Islet precursor cell (in vitro differentiated cells): ENCODE measurements around the gene BOLA3.
"Not testable (repeated sequence)": the region's sequence is repeated elsewhere in the genome, so short reads cannot be mapped to it uniquely, and the experiment has no call there.

Experiments
- DNase-seq: peaks from one replicate; pipeline ENCODE4 v3.0.0-alpha.2; 2018

The BOLA3 gene

DNA sequence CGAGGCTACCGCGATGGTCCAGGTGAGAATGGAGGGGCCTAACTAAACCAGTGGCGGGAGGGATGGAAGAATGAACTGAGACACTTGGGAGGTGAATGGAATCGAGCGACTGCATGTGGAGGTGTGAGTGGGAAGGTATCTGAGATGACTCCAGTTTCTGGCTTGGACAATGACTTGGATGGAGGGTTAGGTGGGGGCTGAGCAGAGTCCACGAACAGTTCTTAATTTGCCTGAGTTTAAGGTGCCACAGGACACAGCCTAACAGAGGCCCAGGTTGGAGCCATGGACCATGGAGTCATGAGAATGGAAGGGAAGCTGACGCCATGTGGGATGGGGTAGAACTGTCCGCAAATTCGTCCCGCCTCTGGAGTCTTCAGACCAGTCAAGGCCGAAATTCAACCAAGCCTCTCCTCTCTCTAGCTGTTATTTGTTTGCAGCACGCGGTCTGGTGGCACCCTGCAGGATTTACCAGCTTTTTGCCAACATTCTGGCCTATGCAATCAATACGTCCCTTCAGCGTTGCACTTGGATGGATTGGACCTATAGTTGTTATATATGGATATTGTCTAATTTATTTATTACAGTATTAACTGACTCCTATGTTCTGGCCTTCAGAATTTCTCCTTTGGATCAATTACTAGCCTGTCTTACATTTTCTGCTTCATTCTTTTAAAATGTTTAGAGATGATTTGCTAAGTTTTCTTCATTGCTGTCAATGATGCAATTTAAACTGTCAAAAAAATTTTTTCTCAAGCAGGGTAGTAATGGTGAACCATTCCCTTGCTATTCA, 940 bp upstream of the BOLA3 start:
- DNase-seq = no peak

DNA sequence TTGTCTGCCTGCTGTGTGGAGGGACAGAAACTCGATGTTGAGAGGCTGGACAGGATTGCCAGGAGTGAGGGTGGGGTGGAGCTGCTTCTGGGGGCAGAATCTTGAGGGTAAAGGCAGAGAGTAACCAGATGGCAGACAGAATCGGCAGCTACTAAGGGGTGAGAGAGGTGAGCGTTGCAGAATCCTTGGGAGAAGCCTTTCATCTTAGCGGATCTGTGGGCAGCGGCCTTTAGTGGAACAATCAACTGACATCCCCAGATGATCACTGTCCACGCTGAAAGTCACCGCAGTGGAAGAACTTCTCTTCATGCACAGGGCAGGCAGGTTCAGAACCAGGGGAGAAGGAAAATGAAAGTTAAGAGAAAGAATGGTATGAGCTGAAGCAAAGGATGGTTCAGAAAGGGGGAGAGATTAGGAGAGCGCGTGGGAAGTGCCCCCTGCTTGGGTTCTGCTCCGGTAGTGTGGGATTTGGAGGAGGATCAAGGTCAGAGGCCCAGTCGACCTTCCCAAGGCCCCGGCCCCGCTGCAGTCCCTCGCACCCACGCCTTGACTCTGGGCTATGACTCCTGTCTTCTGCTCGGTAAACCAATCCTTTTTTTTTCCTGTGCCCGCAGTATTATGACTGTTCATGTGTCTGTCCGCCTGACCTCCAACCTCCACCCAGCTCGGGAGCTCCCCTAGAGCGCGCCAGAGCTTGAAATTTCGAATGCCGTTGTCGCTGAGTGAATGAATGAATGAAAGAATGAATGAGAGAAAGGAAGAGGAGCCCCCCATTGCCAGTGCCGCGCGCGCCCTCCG, 584 bp downstream of the BOLA3 start:
- no peak for DNase-seq

DNA sequence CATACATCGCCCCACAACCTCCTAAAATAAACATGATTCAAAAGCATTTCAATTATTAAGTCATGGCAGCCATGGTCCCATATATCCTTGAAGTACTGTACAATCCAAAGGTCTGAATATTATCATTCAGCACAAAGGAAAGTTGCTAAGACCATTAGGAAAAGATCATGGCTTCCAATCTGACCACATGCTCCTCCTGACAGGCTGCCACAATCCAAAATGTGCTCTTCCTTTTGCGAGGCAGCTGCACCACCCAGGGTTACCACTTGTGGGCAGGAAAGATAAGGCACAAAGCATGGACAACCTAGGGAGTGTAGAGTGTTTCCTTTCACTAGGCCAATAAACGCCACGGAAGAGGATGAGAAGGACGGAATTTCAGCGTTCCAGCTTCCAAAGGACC, 5.4 kb downstream of the BOLA3 start:
- peak; percentile 67 for DNase-seq

DNA sequence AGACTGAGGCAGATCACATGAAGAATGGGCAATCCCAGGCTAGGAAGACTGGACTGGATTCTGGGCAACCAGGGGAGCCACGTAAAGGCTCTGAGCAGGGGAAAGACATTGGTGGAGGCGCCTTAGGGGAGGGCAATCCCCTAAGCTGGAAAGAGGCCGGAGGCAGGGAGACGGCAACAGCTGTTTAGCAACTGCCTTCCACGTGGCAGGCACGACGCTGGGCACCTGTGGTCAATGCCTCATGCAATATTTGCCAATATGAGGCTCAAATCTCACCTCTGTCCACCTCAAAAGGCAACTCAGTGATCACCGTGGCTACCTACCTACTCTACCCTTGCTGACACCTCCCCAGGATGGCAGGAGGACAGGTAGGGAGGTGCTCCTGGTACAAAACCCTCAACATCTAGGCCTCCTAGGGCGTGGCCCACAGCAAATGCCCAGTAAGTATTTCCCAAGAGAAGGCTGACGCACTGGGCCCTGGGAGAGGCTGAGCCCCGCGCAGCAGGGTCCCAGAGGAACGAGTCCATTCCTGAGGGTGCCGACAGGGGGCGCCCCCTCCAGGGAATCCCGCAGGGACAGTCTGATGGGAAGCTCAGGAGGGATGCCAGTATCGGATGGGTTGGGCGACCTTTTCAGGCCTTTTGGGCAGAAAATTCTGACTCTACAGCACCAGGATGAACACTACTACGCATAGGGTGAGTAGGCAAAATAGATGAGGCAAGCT, 8.9 kb downstream of the BOLA3 start:
- DNase-seq = no peak

DNA sequence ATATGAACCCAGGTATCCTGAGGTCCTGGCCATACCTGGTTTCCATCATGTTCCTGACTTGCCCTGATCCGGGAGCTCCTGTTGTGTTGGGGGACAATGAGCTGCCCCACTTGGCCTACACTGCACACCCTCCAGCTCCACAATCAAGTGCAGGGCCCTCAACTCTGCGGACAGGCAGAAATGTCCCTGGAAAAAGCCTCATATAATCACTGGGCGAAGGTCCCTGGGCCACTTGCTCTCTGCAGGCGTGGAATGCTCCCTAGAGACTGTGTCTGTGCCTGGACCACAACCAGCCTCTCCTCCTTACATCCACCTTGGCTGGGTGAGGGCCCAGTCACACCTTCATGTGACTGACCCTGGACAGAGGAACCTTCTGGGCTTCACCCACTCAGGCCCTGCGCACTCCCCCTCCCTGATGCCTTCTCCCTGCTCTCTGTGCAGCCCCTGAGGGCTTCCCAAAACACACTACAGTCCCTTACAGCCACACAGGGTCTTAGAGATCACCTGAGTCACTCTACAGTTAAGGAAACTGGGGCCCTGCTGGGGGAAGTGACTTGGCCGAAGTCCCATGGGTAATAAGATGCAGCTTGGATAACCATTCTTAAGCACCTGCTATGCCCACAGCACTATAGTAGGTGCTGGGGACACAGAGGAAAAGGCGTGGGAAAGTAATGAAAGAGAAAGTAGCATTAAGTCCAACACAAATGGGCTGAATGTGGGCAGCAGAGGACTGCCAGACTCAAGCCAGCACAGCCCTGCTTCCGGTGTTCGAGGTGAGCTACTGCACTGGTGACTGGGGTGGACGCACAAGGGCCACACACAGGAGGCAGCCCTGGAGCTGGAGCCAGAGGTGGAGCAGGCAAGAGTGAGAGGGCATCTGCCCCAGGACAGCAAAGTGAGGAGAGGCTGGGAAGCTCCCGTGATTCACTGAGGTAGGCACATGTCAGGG, 9.8 kb downstream of the BOLA3 start:
- DNase-seq = no peak

DNA sequence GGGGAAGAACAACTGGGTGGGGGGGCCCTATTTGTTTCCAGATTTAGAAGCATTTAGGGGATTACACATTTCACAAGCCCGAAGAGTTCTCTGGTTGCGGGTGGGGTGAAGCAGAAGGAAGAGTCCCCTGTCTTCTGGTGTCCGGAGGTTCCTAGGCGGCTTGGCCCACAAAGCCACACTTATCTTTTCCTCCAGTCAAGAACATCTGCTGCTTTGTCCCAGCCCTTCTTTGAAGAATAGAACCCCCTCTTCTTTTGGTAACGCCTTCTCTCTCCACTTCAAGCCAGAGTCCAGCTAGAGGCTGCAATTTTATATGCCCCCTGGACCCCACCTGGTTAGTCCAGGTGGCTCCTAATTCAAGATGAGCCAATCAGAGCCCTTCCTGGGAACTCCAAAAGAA, 15.8 kb downstream of the BOLA3 start:
- no peak for DNase-seq

DNA sequence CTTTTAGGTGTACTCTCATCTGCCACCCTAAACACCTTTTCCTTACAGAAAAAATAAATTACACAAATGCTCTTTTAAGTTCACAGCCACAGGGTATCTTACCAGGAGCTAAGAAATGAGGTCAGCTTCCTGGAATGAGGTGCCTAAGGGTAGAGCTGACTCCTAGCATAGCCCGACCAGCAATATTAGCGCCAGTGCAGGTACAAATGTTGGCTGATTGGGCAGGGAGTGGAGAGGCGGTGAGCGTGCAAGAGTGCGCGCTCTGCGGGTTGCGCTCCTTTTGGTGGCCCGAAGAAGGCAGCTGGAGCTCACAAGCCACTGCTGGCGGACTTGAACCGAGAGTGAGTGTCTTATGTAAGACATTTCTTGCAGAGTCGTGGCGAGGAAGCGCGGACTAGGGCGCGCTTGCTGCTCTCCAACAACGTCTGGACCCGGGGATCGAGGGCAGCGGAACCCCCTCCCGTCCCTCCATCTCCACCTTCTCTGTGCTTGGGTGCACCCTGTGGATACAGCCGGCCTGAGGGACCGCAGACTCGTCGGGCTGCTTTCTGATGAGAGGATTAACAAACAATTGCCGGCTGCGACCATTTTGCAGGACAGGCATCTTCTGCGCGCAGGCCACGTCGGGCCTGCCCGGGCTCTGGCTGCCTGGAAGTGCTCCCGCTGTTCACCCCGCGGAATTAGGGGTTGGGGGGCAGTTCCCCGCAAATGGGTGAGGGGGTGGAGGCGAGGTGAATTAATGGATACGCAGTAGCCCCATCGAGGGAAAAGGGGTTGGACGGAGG, 17.3 kb downstream of the BOLA3 start:
- DNase-seq = peak; percentile 77

- no peak for DNase-seq
Observed at GRCh38 chr2:74128206-74128605, 19.5 kb downstream of the BOLA3 start.

DNA sequence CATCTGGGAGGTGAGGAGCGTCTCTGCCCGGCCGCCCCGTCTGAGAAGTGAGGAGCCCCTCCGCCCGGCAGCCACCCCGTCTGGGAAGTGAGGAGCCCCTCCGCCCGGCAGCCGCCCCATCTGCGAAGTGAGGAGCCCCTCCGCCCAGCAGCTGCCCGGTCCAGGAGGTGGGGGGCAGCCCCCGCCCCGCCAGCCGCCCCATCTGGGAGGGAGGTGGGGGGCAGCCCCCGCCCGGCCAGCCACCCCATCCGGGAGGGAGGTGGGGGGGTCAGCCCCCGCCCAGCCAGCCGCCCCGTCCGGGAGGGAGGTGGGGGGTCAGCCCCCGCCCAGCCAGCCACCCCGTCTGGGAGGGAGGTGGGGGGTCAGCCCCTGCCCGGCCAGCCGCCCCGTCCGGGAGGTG, 23.8 kb downstream of the BOLA3 start:
- not testable (repeated sequence) for DNase-seq

DNA sequence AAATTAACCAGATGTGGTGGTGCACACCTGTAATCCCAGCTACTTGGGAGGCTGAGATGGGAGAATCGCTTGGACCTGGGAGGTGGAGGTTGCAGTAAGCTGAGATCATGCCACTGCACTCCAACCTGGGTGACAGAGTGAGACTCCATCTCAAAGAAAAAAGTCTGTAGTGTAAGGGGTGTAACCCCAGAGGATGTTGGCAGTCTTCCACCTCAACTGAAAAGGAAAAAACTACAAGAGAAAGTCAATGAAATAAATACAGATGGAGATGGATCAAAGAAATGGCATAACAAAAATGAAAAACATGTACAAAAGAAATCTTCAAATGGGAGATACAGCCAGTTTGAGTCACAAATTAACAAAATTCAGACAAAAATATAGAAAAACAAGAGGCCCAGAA, 25.9 kb downstream of the BOLA3 start:
- DNase-seq = not testable (repeated sequence)

DNA sequence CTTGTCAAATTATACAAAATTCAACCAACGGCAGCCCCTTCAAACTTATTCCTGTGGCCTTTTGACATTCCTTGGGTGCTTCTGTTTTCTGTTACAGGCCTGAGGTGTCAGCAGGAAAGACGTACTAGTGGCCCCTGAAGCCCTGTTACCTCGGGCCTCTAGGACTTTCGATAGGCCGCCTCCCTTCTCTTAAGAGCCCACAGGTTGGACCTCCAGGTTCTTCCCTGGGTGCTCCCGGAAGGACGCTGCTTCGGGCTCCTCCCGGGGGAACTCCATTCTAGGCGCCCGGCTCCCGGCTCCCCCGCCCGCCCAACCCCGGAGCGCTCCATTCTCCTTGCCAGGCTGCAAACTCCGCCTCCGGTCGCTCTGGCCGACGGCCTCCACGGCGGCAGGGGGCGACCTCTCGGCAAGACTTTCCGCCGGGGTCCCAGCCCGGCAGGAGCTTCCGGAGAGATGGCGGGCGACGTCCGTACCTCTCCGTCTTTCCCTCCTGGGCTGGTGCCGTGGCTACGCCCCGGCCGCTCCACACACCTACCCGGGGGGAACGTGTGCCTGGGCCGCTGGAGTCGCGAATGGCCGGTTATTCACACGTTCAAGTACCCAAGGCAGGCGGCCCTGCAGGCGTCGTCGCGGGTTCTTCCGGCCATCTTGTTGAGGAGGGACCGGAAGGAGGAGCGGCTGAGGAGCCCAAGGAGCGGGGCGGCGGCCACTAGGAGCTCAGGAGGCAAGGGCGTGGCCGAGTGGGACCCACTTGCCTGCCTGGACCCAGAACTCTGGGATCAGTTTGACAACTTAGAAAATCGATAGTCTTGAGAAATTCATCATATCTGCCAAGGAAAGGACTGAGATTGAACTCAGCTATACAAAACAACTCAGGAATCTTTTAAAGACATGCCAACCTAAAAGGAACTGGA, 27.5 kb downstream of the BOLA3 start:
- DNase-seq = peak; percentile 88

- no peak for DNase-seq
Observed at GRCh38 chr2:74119339-74119738, 28.4 kb downstream of the BOLA3 start.

DNA sequence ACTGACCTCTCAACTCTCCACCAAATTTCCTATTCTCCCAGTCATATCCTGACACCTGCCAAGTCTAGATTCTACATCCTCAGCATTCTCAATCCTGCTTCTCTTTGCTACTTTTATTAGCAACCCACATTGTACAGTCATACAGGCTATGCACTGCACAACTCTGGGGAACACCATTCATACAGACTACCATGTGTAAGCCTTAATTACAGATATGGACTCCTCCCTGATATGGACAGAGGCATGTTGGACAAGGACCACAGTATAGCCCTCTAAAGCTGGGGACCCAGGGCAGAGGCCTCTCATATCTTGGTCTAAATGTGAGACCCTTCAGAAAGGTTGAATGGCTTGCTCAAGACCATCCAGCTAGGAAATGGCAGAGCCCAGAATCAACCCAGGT, 36.3 kb downstream of the BOLA3 start:
- DNase-seq = no peak

DNA sequence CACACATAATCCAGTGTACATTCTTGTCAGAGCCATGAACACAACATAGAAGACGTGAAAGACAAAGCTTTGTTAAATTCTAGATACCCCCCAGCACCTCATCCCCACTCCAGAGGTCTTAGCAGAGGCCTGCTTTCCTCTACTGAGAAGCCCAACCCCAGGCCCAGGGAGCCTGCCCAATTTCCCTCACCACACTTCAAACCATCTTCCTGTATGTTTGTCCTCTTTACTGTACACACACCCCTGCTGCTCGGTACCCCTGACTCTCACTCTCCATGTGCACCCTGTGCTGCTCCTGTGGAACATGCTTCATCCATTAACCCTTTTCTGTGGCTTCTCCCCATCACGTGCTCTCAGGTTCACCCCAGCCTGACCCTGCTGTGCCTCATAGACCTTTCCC, 37.2 kb downstream of the BOLA3 start:
- no peak for DNase-seq

DNA sequence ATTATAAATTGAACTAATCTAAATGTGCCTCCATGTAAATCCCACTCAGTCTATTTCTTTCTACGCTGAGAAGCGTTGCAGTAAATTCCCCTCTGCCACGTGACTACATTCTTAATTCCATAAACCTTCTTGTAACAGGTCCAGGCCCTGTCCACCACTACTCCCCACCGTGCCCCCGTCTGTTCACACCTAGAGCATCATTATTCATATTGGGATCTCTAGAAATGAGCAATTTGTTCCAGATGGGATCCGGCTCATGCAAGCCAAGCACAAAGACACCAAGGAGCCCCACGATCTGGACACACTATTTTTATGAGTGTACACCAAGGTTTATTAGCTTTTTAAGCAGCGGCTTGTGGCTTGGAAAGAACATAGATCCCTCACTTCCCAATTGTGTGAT, 38.2 kb downstream of the BOLA3 start:
- no peak for DNase-seq

DNA sequence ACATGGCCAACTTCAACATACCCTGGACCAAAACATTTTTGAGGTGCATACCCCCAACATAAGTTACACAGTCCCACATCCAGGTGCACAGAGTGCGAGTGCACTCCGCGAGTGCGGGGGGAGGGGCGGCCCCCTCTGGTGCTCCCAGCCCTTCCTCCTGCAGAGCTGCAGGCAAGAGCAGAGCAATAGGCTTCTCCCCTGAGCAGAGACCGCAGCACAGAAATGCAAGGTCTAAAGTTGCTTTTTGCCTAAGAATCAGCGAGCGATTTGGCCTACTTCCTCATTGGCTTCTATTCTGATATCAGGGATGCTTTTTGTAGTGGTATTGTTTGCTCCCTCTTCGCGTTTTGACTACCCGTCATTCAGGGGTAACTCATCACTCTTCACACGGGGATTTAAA, 40.6 kb downstream of the BOLA3 start:
- DNase-seq = no peak

DNA sequence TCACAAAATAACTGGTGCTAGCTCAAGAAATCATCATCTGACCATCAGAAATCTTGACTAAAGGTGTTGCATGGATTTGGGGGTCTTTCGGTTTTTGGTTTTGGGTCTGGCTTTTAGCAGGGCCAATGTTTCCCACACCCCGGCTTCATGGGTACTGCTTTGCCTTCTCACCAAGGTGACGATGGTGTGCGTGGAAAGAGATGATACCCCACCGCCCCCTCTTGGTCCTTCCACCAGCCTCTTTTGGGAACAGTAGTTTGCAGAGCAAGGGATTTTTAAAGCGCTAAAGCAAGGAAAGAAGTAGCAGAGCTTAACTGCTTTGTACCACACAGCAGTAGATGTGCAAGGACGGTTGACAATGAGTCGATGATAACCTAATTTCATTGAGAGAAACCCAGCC, 42.3 kb downstream of the BOLA3 start:
- DNase-seq = no peak

DNA sequence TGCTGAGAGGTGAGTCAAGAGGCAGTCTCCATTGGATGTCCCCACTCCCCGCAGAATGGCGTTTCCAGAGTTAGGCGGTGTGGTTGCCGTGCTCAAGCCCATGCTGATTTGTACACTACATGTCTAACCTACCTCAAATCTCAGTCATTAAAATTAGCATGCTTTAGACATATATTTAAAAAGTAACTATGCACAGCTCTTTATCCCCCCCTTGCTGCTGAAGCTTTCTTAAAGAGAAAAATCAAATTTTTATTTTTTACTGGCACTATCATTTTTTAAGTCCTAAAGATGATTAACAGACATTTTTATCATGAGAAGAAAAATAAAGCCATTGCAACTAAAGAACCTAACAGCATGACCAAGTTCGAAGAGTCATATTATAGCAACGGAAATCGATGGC, 42.9 kb downstream of the BOLA3 start:
- no peak for DNase-seq

DNA sequence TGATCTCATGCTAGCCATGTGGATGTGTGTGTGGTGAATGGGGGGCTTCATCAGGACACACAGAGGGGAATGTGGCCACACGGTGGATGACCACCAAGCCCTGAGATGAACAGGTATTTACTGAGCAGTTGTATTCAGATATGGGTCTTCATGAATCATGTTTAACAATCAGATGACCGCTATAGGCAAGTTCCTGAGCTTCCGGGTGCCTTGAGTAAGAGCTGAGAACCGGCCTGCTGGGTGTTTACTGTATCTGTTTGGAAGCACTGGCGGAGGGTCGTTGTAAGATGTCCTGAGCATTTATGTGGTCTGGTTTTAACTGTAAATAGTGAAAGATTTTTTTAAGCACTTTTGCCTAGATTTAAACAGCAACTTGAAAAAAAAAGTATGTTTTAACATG, 43.9 kb downstream of the BOLA3 start:
- DNase-seq = no peak

DNA sequence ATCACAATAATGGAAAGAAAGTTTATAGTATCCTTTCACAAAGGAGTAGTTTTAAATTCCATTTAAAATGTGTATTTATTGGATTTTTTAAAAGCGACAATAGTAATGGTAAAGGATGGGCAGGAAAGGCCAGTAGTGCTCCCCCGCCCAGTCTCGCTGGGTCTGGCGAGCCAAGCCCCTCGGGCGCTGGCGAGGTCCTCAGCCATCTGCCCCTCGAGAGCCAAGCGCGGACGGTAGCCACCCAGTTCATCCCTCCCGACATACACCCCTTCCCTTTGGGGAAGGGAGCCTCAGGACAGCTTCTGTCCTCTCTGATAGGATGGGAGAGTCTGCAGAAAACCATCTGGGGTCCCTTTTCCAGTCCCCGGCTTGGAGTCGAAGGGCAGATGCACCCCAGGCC, 45.2 kb downstream of the BOLA3 start:
- DNase-seq = no peak
